Umbilical cord (tissue), 2 donors: Measurements from ENCODE around the gene TNKS1BP1. TPM values are rescaled to one million over a fixed set of nuclear protein-coding genes. Genes with fewer than 3 reads are reported as not detected.
"Not testable (repeated sequence)": the region's sequence is repeated elsewhere in the genome, so short reads cannot be mapped to it uniquely, and the experiment has no call there.

Source experiments
- DNase-seq: peaks from one replicate; pipeline ENCODE4 v3.0.0-alpha.2; 2015; ENCODE audit warnings: low spot score
- total RNA-seq: library from RNA; depleted of rRNA; stranded (reverse); fragments of >200 nt; gene quantifications from one replicate; pipeline ENCODE4 v1.2.3, GENCODE V29; 2014; ENCODE audit warnings: low replicate concordance; ENCODE audit not compliant: insufficient read depth

Gene TNKS1BP1
- total RNA-seq, 1 donor from 2014 or later: 86.4 TPM

GRCh38 chr11:57312511-57313021 lies 12.2 kb downstream of the TNKS1BP1 start:
- DNase-seq: no peak

- DNase-seq: peak; percentile 97
These were observed 13.4 kb downstream of the TNKS1BP1 start for GRCh38 chr11:57311109-57311936.

- DNase-seq: peak; percentile 35
These were observed 14.1 kb downstream of the TNKS1BP1 start for GRCh38 chr11:57310630-57311086.

- no peak for DNase-seq
These were observed 14.7 kb downstream of the TNKS1BP1 start for GRCh38 chr11:57310091-57310490.

- no peak for DNase-seq
These were observed 15.4 kb downstream of the TNKS1BP1 start for GRCh38 chr11:57309106-57310059.

GRCh38 chr11:57308426-57309060 lies 16.2 kb downstream of the TNKS1BP1 start:
- no peak for DNase-seq

- no peak for DNase-seq
These were observed 17.0 kb downstream of the TNKS1BP1 start for GRCh38 chr11:57307666-57308270.

- no peak for DNase-seq
These were observed 17.7 kb downstream of the TNKS1BP1 start for GRCh38 chr11:57306940-57307565.

GRCh38 chr11:57306161-57306876 lies 18.4 kb downstream of the TNKS1BP1 start:
- DNase-seq: no peak

- no peak for DNase-seq
These were observed 19.2 kb downstream of the TNKS1BP1 start for GRCh38 chr11:57305523-57305922.

GRCh38 chr11:57303990-57304579 lies 20.7 kb downstream of the TNKS1BP1 start:
- peak; percentile 46 for DNase-seq

- DNase-seq: no peak
These were observed 21.3 kb downstream of the TNKS1BP1 start for GRCh38 chr11:57303280-57303989.

GRCh38 chr11:57302489-57302888 lies 22.3 kb downstream of the TNKS1BP1 start:
- no peak for DNase-seq

- DNase-seq: no peak
These were observed 22.9 kb downstream of the TNKS1BP1 start for GRCh38 chr11:57301711-57302423.

- no peak for DNase-seq
These were observed 24.0 kb downstream of the TNKS1BP1 start for GRCh38 chr11:57300785-57301184.

- no peak for DNase-seq
These were observed 25.5 kb downstream of the TNKS1BP1 start for GRCh38 chr11:57299150-57299737.

- no peak for DNase-seq
These were observed 27.5 kb downstream of the TNKS1BP1 start for GRCh38 chr11:57297221-57297620.

- DNase-seq: not testable (repeated sequence)
These were observed 28.5 kb downstream of the TNKS1BP1 start for GRCh38 chr11:57296205-57296604.
